HTERT RPE-1 (cell line): ENCODE measurements around the gene LRRC18.

Experiments
- in situ Hi-C: fragments of 300-500 bp; cut with MboI; formaldehyde crosslinking; loops from 4 replicates; pipeline ENCODE4 v1.14.3; 2020; ENCODE audit warnings: low sequenced_read_pairs

LRRC18 gene

GRCh38 chr10:48939790-48940325, at the start of gene LRRC18:
Gene LRRC18, minus strand, starts transcription at chr10:48939840. Its CDS starts 25,685 bp downstream, at chr10:48914155.
- in situ Hi-C loops = no loop called here

GRCh38 chr10:48985621-48986158, 46.0 kb upstream of the LRRC18 start:
- in situ Hi-C loops = no loop called here

- in situ Hi-C loops = no loop called here
Measured at GRCh38 chr10:48983648-48984351, 44.2 kb upstream of the LRRC18 start.

- in situ Hi-C loops = no loop called here
Measured at GRCh38 chr10:48982584-48982983, 42.9 kb upstream of the LRRC18 start.

GRCh38 chr10:48981310-48981907, 41.8 kb upstream of the LRRC18 start:
- in situ Hi-C loops = no loop called here

- in situ Hi-C loops = no loop called here
Measured at GRCh38 chr10:48978318-48978717, 38.7 kb upstream of the LRRC18 start.

- in situ Hi-C loops = no loop called here
Measured at GRCh38 chr10:48976196-48976595, 36.6 kb upstream of the LRRC18 start.

- in situ Hi-C loops = no loop called here
Measured at GRCh38 chr10:48974510-48975156, 35.0 kb upstream of the LRRC18 start.

- in situ Hi-C loops = no loop called here
Measured at GRCh38 chr10:48973065-48973464, 33.4 kb upstream of the LRRC18 start.

GRCh38 chr10:48970654-48971053, 31.0 kb upstream of the LRRC18 start:
- in situ Hi-C loops = no loop called here

GRCh38 chr10:48970046-48970445, 30.4 kb upstream of the LRRC18 start:
- in situ Hi-C loops = no loop called here

- in situ Hi-C loops = no loop called here
Measured at GRCh38 chr10:48968036-48968435, 28.4 kb upstream of the LRRC18 start.

- in situ Hi-C loops = no loop called here
Measured at GRCh38 chr10:48965460-48965859, 25.8 kb upstream of the LRRC18 start.

GRCh38 chr10:48964038-48964437, 24.4 kb upstream of the LRRC18 start:
- in situ Hi-C loops = no loop called here

GRCh38 chr10:48958598-48959190, 19.1 kb upstream of the LRRC18 start:
- in situ Hi-C loops = no loop called here

GRCh38 chr10:48957361-48958151, 17.9 kb upstream of the LRRC18 start:
- in situ Hi-C loops = no loop called here

GRCh38 chr10:48951707-48952106, 12.1 kb upstream of the LRRC18 start:
- in situ Hi-C loops = no loop called here

- in situ Hi-C loops = no loop called here
Measured at GRCh38 chr10:48948470-48949037, 8.9 kb upstream of the LRRC18 start.

- in situ Hi-C loops = no loop called here
Measured at GRCh38 chr10:48947690-48948469, 8.2 kb upstream of the LRRC18 start.
